HEK293T (cell line): Measurements from ENCODE around the gene SBNO2.

Source experiments
- ELF4 ChIP-seq: fragments of 450-650 bp; IDR thresholded peaks from 2 replicates; pipeline ENCODE4 v1.6.1; 2017; ENCODE audit warnings: antibody characterized with exemption
- FOXK2 ChIP-seq: fragments of 450-650 bp; IDR thresholded peaks from 2 replicates; pipeline ENCODE4 v1.6.1; 2016; ENCODE audit warnings: mild to moderate bottlenecking
- FOXM1 ChIP-seq: fragments of 450-650 bp; IDR thresholded peaks from 2 replicates; pipeline ENCODE4 v1.6.1; 2017; ENCODE audit warnings: mild to moderate bottlenecking, borderline replicate concordance
- HDGF ChIP-seq: fragments of 450-650 bp; IDR thresholded peaks from 2 replicates; pipeline ENCODE4 v1.6.1; 2017; ENCODE audit warnings: antibody characterized with exemption, borderline replicate concordance
- SP1 ChIP-seq: fragments of 450-650 bp; IDR thresholded peaks from 2 replicates; pipeline ENCODE4 v1.6.1; 2017
- SUZ12 ChIP-seq: fragments of 450-650 bp; IDR thresholded peaks from 2 replicates; pipeline ENCODE4 v1.6.1; 2016; ENCODE audit warnings: mild to moderate bottlenecking
- TARDBP ChIP-seq: fragments of 450-650 bp; IDR thresholded peaks from 2 replicates; pipeline ENCODE4 v1.6.1; 2016

- TF ChIP-seq SP1, result no peak
- TF ChIP-seq HDGF, result no peak
- no peak for TF ChIP-seq FOXK2
- TF ChIP-seq SUZ12, result no peak
- TF ChIP-seq FOXM1, result no peak
- no peak for TF ChIP-seq TARDBP
- no peak for TF ChIP-seq ELF4
Observed at GRCh38 chr19:1098177-1099051, 75.7 kb downstream of the SBNO2 start.
